ENCODE results near the gene SNRK.

DNA sequence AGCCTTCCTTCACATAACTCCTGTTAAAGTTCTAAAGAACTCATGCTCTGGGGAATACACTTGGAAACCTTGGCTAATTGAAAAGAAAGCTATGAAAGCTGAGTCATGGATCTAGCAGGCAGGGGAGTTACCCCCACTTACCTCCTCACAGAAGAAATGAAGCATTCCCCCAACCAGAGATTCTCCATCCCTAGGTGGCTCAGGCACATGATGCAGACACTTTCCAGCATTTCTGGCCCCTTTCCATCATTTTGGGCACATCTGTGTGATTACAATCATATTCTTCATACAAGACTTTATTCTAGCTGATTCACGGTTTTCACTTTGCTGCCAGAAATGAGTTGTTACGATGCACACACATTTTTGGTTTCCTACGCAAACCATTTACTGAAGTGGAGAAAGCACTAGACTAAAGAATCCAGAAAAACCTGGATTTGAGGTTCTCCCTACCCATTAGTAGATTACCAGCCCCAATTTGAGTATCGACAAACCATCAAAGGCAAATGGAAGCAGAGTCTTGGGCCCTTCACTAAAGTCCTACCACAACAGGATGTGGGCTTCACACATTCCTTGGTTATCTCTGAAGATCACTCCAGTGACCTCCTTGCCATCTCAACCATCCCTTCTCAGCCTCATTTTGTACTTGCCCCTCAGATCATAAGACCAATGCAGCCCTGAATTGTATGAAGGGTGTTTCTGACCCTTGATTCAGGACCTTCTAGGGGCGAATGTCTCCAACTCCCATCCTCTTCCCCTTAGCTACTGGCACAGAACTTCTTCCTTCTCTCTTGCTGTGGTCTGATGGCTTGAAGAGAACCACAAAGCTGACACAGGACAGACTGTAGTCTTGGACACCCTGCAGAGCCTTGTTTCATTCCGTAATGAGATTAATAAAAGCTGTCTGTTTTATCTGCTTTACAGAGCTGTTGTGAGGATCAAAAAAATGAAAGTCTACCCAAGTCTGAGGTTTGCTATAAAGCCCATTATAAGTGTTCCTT is 42.5 kb upstream of the SNRK start:
- TF ChIP-seq, protein P1, sequence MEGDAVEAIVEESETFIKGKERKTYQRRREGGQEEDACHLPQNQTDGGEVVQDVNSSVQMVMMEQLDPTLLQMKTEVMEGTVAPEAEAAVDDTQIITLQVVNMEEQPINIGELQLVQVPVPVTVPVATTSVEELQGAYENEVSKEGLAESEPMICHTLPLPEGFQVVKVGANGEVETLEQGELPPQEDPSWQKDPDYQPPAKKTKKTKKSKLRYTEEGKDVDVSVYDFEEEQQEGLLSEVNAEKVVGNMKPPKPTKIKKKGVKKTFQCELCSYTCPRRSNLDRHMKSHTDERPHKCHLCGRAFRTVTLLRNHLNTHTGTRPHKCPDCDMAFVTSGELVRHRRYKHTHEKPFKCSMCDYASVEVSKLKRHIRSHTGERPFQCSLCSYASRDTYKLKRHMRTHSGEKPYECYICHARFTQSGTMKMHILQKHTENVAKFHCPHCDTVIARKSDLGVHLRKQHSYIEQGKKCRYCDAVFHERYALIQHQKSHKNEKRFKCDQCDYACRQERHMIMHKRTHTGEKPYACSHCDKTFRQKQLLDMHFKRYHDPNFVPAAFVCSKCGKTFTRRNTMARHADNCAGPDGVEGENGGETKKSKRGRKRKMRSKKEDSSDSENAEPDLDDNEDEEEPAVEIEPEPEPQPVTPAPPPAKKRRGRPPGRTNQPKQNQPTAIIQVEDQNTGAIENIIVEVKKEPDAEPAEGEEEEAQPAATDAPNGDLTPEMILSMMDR (IDR thresholded peaks at IDR 0.05) = no peak
- no peak for TF ChIP-seq POLR2A (IDR thresholded peaks at IDR 0.05)
